ENCODE data around the gene PLCL1.
A peak's percentile ranks its signal among the peaks of the same experiment; 100 is the strongest.

Gene PLCL1

GRCh38 chr2:197960786-197961185 lies 156.4 kb downstream of the PLCL1 start:
- DNase-seq: peak in 1 of 2 experiments; percentile 3

GRCh38 chr2:197964720-197965119 lies 160.3 kb downstream of the PLCL1 start:
- DNase-seq: no peak

- no peak for DNase-seq
Observed at GRCh38 chr2:197965756-197966155, 161.4 kb downstream of the PLCL1 start.

- DNase-seq: no peak
Observed at GRCh38 chr2:197969391-197969893, 165.0 kb downstream of the PLCL1 start.

GRCh38 chr2:197972061-197972460 lies 167.7 kb downstream of the PLCL1 start:
- peak in 1 of 2 experiments; percentile 25 for DNase-seq

- no peak for DNase-seq
Observed at GRCh38 chr2:197972587-197972986, 168.2 kb downstream of the PLCL1 start.

- no peak for DNase-seq
Observed at GRCh38 chr2:197973772-197974171, 169.4 kb downstream of the PLCL1 start.

GRCh38 chr2:197975931-197976519 lies 171.6 kb downstream of the PLCL1 start:
- DNase-seq: no peak

- no peak for DNase-seq
Observed at GRCh38 chr2:197978971-197979370, 174.6 kb downstream of the PLCL1 start.

GRCh38 chr2:197982565-197982964 lies 178.2 kb downstream of the PLCL1 start:
- no peak for DNase-seq

GRCh38 chr2:197985029-197985638 lies 180.7 kb downstream of the PLCL1 start:
- DNase-seq: no peak

GRCh38 chr2:197986977-197987376 lies 182.6 kb downstream of the PLCL1 start:
- no peak for DNase-seq

- no peak for DNase-seq
Observed at GRCh38 chr2:197990356-197990755, 186.0 kb downstream of the PLCL1 start.

- no peak for DNase-seq
Observed at GRCh38 chr2:197992482-197993133, 188.2 kb downstream of the PLCL1 start.

GRCh38 chr2:197993363-197993762 lies 189.0 kb downstream of the PLCL1 start:
- no peak for DNase-seq

GRCh38 chr2:197993830-197994229 lies 189.4 kb downstream of the PLCL1 start:
- no peak for DNase-seq

- no peak for DNase-seq
Observed at GRCh38 chr2:197994751-197995150, 190.4 kb downstream of the PLCL1 start.

- no peak for DNase-seq
Observed at GRCh38 chr2:197996583-197996982, 192.2 kb downstream of the PLCL1 start.

- no peak for DNase-seq
Observed at GRCh38 chr2:197997083-197997541, 192.7 kb downstream of the PLCL1 start.

- no peak for DNase-seq
Observed at GRCh38 chr2:197998702-197999101, 194.3 kb downstream of the PLCL1 start.

GRCh38 chr2:198000417-198000816 lies 196.0 kb downstream of the PLCL1 start:
- no peak for DNase-seq

- no peak for DNase-seq
Observed at GRCh38 chr2:198004173-198004572, 199.8 kb downstream of the PLCL1 start.

GRCh38 chr2:198004921-198005829 lies 200.8 kb downstream of the PLCL1 start:
- no peak for DNase-seq
